Memory B cell (primary cell): ENCODE results near the gene C11orf91.
"Not testable (repeated sequence)": the region's sequence is repeated elsewhere in the genome, so short reads cannot be mapped to it uniquely, and the experiment has no call there.

Source experiments
- ATAC-seq: fragments of 150-1000 bp; cut with Tn5 transposase; 2 replicates; pipeline ENCODE4 v1.10.0; 2021; ENCODE audit warnings: low read depth, mild to moderate bottlenecking, moderate library complexity
- DNase-seq, 2 donors: peaks; one replicate each; pipeline ENCODE4 v3.0.0; 2022; ENCODE audit warnings: low spot score in 2 of 2
- H3K27ac Mint-ChIP-seq: one replicate; pipeline ENCODE4 v1.8.0; 2022; ENCODE audit warnings: mild to moderate bottlenecking, moderate library complexity, mixed read lengths
- H3K27me3 Mint-ChIP-seq: one replicate; pipeline ENCODE4 v1.8.0; 2022; ENCODE audit warnings: mixed read lengths
- H3K36me3 Mint-ChIP-seq: one replicate; pipeline ENCODE4 v1.8.0; 2022; ENCODE audit warnings: mild to moderate bottlenecking, mixed read lengths
- H3K4me1 Mint-ChIP-seq: one replicate; pipeline ENCODE4 v1.8.0; 2022; ENCODE audit warnings: mixed read lengths
- H3K4me3 Mint-ChIP-seq: one replicate; pipeline ENCODE4 v1.8.0; 2022; ENCODE audit warnings: mild to moderate bottlenecking, moderate library complexity, mixed read lengths
- H3K9me3 Mint-ChIP-seq: one replicate; pipeline ENCODE4 v1.8.0; 2022; ENCODE audit warnings: mixed read lengths

C11orf91 gene

DNA sequence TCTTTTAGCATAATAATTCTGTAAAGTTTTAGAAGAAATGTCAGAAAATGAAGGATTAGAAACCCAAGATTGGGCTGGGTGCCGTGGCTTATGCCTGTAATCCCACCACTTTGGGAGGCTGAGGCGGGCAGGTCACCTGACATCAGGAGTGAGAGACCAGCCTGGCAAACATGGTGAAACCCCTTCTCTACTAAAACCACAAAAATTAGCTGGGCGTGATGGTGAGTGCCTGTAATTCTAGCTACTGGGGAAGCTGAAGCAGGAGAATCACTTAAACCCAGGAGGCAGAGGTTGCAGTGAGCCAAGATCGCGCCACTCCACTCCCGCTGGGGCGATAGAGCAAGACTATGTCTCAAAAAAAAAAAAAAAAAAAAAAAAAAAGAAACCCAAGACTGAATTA is 39.1 kb downstream of the C11orf91 start:
- H3K36me3 Mint-ChIP-seq = not testable (repeated sequence)

GRCh38 chr11:33660962-33661361 is 39.7 kb downstream of the C11orf91 start:
- ATAC-seq (no peak), DNase-seq (no peak)
- Mint-ChIP-seq H3K4me1 (no peaks in the 10 kb centered on the region), H3K27ac (no peak overlapping the region), H3K4me3 (no peak overlapping the region), H3K36me3 (no peaks in the 10 kb centered on the region), H3K27me3 (peaks cover 6% of the 10 kb centered on the region), H3K9me3 (no peaks in the 10 kb centered on the region)

More for the DNA sequence above, 39.1 kb downstream of the C11orf91 start:
- H3K4me1 Mint-ChIP-seq, ATAC-seq, H3K4me3 Mint-ChIP-seq, H3K27me3 Mint-ChIP-seq, DNase-seq, H3K9me3 Mint-ChIP-seq, H3K27ac Mint-ChIP-seq: not testable (repeated sequence)

DNA sequence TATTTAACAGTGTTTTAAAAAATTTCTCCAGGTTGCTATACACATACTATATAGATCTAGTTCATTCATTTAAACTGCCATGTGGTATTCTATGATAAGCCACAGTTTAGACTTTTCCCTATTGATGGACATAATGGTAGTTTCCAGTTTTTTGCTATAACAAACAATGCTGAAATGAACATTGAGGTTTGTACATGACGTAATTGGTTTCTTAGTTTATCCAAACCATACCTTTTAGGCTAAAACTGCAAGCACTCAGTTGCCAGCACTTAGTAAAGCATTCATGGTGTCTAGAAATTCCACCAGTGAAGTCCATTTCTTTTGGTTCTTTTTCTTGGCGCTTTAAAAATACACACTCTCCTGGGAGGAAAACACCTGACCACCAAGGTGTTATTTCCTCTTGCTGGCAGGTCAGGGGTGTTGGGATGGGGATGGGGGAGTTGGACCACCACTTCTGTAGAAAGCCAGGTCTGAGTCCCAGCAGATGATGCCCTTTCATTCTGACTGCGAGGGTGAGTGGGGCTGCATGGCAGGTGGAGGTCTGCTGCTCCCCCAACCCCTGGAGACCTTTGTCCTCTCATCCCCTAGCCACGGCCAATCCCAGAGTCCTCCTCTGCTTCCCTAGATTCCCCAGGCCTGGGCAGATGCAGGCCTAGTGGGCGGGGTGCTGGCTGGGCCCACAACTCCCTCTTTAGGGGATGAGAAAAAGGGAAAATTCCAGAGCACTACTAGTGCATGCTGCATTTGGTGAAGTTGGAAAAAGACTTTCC is 41.1 kb downstream of the C11orf91 start:
- DNase-seq (no peak), ATAC-seq (no peak)
- H3K27me3 Mint-ChIP-seq = peaks cover 9% of the 10 kb centered on the region
- no peak overlapping the region for H3K4me3 Mint-ChIP-seq
- no peaks in the 10 kb centered on the region for H3K36me3 Mint-ChIP-seq
- no peaks in the 10 kb centered on the region for H3K4me1 Mint-ChIP-seq
- no peak overlapping the region for H3K27ac Mint-ChIP-seq
- H3K9me3 Mint-ChIP-seq = no peaks in the 10 kb centered on the region

GRCh38 chr11:33658195-33658900 is 42.3 kb downstream of the C11orf91 start:
- Mint-ChIP-seq H3K27me3 (peaks cover 13% of the 10 kb centered on the region), H3K9me3 (no peaks in the 10 kb centered on the region), H3K4me1 (no peaks in the 10 kb centered on the region), H3K27ac (no peak overlapping the region), H3K4me3 (no peak overlapping the region), H3K36me3 (no peaks in the 10 kb centered on the region)
- DNase-seq (no peak), ATAC-seq (no peak)

DNA sequence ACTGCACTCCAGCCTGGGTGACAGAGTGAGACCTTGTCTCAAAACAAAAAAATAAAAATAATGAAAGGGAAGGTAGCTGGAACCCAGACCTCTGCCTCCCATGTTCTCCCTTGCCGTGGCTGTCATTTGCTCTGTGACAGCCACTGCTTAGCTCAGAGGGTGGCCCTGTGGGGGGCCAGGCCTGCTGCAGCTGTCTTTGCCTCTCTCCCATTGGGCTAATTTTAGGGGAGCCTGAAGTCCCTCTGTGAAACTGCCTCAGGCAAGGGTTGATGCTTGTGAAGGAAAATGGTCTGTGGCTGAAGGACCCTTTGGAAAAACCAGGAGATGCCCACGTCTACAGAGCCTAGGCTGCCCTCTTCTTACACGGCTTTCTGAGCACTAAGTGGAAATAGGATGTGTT is 42.9 kb downstream of the C11orf91 start:
- no peaks in the 10 kb centered on the region for H3K36me3 Mint-ChIP-seq
- ATAC-seq = no peak
- no peak for DNase-seq
- no peak overlapping the region for H3K27ac Mint-ChIP-seq
- no peak overlapping the region for H3K4me3 Mint-ChIP-seq
- H3K27me3 Mint-ChIP-seq = peaks cover 13% of the 10 kb centered on the region
- no peaks in the 10 kb centered on the region for H3K4me1 Mint-ChIP-seq
- H3K9me3 Mint-ChIP-seq = no peaks in the 10 kb centered on the region

DNA sequence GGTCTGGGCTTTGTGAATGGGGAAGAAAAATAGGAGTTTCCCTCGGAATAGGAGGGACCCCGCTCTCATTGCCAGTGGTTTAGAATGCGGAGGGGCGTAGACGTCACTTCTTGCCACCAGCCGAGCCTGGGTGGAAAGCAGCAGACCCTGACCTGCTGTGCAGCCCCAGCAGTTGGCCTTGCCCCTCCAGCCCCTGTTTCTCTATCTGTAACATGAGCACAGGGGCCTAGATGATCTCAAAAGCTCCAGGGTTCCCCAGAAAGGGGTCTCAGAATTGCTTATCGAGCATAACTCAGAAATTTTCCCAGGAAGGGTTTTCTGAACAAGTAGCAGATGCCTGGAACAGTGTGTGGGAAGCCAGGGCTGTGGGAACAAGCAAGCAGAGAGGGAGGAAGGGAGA is 43.9 kb downstream of the C11orf91 start:
- DNase-seq = no peak
- H3K4me3 Mint-ChIP-seq = no peak overlapping the region

GRCh38 chr11:33655842-33656600 is 44.6 kb downstream of the C11orf91 start:
- peaks cover 16% of the 10 kb centered on the region for H3K27me3 Mint-ChIP-seq
- ATAC-seq (no peak), DNase-seq (no peak)
- peaks cover 2% of the 10 kb centered on the region for H3K4me1 Mint-ChIP-seq
- no peaks in the 10 kb centered on the region for H3K36me3 Mint-ChIP-seq
- no peak overlapping the region for H3K4me3 Mint-ChIP-seq
- no peaks in the 10 kb centered on the region for H3K9me3 Mint-ChIP-seq
- H3K27ac Mint-ChIP-seq = no peak overlapping the region

More for the DNA sequence above, 43.9 kb downstream of the C11orf91 start:
- peaks cover 2% of the 10 kb centered on the region for H3K4me1 Mint-ChIP-seq
- peaks cover 16% of the 10 kb centered on the region for H3K27me3 Mint-ChIP-seq
- ATAC-seq = no peak
- no peaks in the 10 kb centered on the region for H3K9me3 Mint-ChIP-seq
- no peak overlapping the region for H3K27ac Mint-ChIP-seq
- H3K36me3 Mint-ChIP-seq = no peaks in the 10 kb centered on the region

DNA sequence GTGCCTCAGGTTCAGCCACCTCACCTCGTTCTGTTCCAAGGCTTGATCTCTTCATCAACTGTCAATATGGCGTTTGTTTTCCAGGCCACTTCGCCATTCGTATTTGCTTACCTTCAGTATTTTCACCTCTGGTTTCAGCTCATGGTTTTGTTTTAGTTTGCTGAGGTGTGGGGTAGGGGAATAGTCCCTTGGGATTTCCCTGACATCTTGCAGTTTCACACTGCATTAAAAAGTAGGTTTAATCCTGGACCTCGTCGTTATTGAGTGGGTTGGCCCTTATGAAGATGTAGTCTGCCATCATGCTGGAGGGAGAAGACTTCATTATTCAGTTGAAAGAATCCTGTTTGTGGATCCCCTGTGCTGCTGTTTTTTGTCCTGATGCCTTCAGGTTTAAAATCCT is 46.0 kb downstream of the C11orf91 start:
- Mint-ChIP-seq H3K36me3 (no peaks in the 10 kb centered on the region), H3K4me1 (peaks cover 2% of the 10 kb centered on the region), H3K9me3 (no peaks in the 10 kb centered on the region), H3K27me3 (peaks cover 19% of the 10 kb centered on the region), H3K4me3 (no peak overlapping the region), H3K27ac (no peak overlapping the region)
- ATAC-seq (no peak), DNase-seq (no peak)

- Mint-ChIP-seq H3K27me3 (peaks cover 17% of the 10 kb centered on the region), H3K4me3 (no peak overlapping the region), H3K36me3 (no peaks in the 10 kb centered on the region), H3K27ac (no peak overlapping the region), H3K9me3 (no peaks in the 10 kb centered on the region), H3K4me1 (peaks cover 2% of the 10 kb centered on the region)
- no peak for DNase-seq
- no peak for ATAC-seq
These were observed 47.7 kb downstream of the C11orf91 start for GRCh38 chr11:33652930-33653329.

DNA sequence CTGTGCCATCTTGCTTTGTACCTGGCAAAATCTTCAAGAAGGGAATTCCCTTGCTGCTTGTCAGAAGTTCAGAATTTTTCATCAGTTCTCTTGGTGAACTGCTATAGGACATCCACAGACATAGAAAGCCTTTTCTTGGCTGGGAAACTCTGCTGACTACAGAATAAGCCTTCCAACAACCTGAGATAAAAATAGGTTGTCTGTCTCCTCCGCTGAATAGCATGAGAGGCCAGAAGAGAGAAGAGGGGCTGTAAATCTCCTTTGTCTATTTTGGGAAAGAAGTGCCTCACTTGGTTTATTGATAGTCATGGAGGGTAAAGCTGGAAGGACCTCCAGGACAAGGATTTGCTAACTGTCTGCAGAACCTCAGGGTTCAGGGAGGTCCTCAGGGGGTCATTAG is 48.2 kb downstream of the C11orf91 start:
- H3K4me3 Mint-ChIP-seq = no peak overlapping the region
- DNase-seq (no peak), ATAC-seq (no peak)
- H3K27me3 Mint-ChIP-seq = peaks cover 17% of the 10 kb centered on the region
- H3K36me3 Mint-ChIP-seq = no peaks in the 10 kb centered on the region
- peaks cover 2% of the 10 kb centered on the region for H3K4me1 Mint-ChIP-seq
- H3K9me3 Mint-ChIP-seq = no peaks in the 10 kb centered on the region
- H3K27ac Mint-ChIP-seq = no peak overlapping the region

DNA sequence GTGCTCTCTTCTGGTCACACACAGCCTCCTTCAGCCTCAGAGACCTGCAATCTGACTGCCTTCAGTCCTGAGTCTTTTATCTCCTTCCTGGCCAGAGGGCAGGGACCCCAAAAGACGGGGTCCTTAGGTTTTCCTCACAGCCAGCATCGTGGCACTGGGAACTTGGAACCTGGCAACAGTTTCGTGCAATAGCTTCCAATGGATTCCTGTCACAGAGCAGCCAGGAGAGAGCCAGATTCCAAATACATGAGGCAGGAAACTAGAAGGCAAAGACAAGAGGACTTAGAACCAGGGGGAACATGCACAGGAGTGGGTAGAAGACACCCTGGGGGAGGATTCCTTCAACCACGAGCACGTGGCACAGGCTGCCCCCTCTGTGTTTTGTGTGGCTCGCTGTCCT is 48.6 kb downstream of the C11orf91 start:
- H3K36me3 Mint-ChIP-seq = no peaks in the 10 kb centered on the region
- peaks cover 17% of the 10 kb centered on the region for H3K27me3 Mint-ChIP-seq

DNA sequence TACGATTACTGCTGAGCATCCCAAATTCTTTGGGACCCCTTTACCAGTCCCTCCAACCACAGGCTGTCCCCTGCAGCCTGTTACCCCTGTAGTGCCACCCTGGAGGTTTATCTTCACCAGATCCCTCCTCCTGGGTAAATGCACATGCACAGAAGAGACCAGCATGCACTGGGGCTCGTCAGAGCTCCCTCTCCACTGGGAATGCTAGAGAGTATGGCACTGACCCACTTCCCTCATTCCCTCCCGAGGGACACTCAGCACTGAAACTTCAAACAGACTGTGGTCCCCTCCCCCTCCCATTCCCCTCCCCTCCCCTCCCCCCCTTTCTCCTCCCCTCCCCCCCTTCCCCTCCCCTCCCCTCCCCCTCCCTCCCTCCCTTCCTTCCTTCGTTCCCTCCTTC is 49.1 kb downstream of the C11orf91 start:
- ATAC-seq (no peak), DNase-seq (no peak)
- H3K4me1 Mint-ChIP-seq = peaks cover 2% of the 10 kb centered on the region
- H3K27ac Mint-ChIP-seq = no peak overlapping the region
- H3K36me3 Mint-ChIP-seq = no peaks in the 10 kb centered on the region
- peaks cover 17% of the 10 kb centered on the region for H3K27me3 Mint-ChIP-seq
- no peak overlapping the region for H3K4me3 Mint-ChIP-seq
- no peaks in the 10 kb centered on the region for H3K9me3 Mint-ChIP-seq

More for the DNA sequence above, 48.6 kb downstream of the C11orf91 start:
- Mint-ChIP-seq H3K27ac (no peak overlapping the region), H3K4me3 (no peak overlapping the region), H3K4me1 (peaks cover 2% of the 10 kb centered on the region), H3K9me3 (no peaks in the 10 kb centered on the region)
- ATAC-seq (no peak), DNase-seq (no peak)

DNA sequence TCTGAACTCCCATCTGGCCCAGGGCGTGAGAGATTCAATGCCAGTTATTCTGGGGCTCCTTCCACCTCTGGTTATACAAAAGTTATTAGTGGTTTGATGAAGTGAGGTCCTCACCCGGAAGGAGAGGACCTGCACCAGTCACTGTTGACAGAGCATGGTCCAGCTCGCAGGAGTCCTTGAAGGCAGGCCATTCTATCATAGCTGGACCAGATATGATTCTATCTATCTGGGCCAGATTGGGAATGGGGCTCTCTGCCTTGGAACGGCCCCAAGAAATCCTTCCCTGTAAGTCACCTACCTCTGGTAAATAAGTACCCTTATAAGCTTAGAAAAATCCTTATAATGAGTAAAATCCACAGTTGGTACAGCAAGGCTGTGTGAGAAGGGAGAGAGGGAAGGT is 50.7 kb downstream of the C11orf91 start:
- ATAC-seq = no peak
- Mint-ChIP-seq H3K9me3 (no peaks in the 10 kb centered on the region), H3K36me3 (no peaks in the 10 kb centered on the region), H3K4me1 (peaks cover 2% of the 10 kb centered on the region), H3K27ac (no peak overlapping the region), H3K4me3 (no peak overlapping the region), H3K27me3 (peaks cover 10% of the 10 kb centered on the region)
- DNase-seq = no peak
